HG03565 (cell line): ENCODE measurements around the gene OGA.

Source experiments
- ATAC-seq: cut with Tn5 transposase; IDR thresholded peaks from one replicate; pipeline ENCODE4 v1.9.1; 2021; ENCODE audit warnings: mild to moderate bottlenecking, moderate library complexity; ENCODE audit not compliant: unreplicated experiment

The OGA gene

DNA sequence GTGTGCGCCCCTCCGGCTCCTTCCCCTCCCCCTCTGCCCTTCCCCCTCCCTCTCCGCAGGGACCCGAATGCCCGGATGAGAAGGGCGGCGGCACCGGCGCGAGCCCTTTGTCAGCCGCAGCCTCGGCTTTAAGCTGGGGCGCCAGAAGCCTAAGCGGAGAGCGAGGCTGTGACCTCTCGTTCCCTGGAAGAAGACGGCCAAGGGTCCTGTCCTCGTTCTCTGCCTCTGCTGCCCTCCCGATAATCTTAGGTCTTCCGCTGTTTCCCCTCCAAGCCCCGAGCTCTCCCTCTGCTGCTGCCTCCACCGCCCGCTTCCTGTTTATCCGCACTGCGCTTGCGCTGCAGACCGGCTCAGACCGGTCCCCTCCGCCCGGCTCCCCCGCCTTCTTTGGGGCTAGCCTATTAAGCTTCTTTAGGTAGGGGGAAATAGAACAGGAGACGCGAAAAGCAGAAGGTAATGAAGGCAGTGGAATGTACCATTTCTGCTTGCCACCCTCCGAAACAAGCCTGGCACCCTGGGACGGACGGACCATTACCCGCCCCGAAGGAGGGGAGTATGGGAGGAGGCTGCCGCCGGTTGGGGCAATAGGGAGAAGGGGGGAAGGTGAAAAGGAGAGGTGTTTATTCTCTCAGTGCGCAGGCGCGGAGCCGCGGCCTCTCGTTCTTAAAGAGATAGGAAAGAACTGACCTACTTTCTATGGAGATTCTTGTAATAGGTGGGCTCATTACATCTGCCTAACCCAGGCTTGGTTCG lies at the start of gene OGA:
TSS of gene OGA (minus strand) at position 326 of the 753 bp plus-strand sequence. CDS start 422 bp downstream, outside the sequence.
- peak; percentile 81 for ATAC-seq

- ATAC-seq = no peak
Measured at GRCh38 chr10:101867931-101868330, 49.7 kb upstream of the OGA start.

GRCh38 chr10:101859530-101859929 lies 41.3 kb upstream of the OGA start:
- peak; percentile 22 for ATAC-seq

DNA sequence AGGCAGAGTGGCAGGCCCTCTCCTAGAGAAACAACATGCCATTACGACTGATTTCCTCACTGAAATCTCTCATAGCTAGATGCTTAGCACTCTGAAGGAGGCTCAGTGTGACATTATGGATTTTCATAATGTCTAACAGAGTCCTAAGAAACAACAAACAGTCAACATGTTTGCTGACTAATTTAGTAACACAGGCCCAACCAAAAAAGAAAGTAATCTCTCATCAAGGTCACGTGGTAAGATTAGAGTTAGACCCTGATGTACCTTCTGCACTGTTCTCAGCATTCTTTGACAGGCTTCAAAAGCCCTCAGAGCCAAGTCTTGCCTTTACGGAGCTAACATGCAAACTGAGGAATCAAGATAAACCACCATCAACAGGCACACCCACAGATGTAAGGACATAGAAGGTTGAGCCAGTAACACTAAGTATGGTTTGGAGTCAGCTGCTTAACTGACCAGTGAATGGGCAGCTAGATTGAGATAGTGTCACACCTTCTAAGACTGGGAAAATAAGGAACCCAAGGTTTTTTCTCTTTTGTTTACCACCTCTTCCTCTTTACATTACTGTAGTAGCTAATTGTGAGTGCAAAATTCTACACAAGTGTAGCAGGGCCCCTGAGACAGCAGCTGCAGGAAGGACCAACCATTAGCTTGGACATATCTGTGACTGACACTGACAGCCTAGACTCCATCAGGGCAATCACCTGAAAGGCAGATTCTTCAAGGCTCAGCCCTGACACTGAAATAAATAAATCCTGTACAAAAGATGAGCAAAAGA lies 40.7 kb upstream of the OGA start:
- peak; percentile 44 for ATAC-seq

- no peak for ATAC-seq
Measured at GRCh38 chr10:101857802-101858476, 39.7 kb upstream of the OGA start.

DNA sequence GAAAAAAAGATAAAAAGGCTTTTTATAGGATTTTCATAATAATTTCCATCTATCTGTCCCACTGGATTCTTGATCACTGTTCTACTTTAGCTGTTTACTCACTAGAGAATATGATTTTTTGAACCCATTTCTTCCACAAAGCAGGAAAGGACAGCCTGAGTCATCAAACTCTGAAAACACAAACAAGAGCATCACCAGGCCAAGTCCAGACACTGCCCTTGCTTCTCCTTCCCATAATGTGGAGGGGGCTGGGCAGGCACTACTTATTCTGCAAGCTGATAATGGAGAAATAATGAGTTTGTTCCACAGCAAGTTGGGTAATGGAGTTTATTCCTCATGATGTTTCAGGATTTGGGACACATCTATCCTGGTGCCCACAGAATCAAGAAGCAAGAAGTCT lies 38.4 kb upstream of the OGA start:
- no peak for ATAC-seq

GRCh38 chr10:101851411-101852116 lies 33.3 kb upstream of the OGA start:
- no peak for ATAC-seq

DNA sequence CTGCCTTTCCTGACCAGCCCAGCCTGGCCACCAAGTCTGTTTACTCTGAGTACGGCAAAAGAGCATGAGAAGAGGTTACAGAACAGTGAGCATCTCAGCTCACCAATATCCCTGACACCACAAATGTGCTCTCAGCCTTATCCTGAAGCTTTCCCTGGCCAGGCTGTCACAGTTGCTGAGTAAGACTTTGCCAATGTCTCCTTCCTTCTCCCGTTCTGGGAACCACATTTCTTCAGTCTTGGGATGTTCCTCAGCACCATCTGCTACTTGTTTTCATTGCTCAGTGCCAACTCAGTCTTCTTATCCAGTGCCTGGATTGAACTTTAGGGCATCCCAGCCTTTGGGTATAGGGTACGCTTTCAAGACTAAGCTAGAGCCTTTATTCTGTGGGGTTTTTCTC lies 32.5 kb upstream of the OGA start:
- no peak for ATAC-seq

DNA sequence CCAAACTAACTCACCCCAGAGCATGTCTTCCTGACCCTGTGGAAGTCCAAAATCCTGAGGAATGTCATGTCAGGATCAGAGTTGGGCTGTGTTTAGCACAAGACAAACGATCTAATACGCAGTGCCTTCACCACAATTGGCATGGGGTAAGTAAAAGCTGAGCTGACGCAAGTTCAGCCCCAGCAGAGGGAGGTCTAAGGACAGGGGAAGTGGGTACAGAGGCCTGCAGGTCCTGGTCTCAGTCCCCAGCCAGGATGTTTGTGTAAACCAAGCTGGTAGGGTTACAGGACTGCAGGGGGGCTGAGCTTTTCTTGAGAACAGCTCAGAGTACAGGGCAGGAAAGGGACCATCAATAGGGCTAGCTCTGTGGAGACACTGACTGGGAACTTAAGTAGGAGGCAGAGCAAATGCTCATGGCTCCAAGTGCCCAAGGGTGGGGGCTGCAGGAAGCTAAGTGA lies 30.7 kb upstream of the OGA start:
- no peak for ATAC-seq

- ATAC-seq = no peak
Measured at GRCh38 chr10:101848408-101848807, 30.2 kb upstream of the OGA start.

DNA sequence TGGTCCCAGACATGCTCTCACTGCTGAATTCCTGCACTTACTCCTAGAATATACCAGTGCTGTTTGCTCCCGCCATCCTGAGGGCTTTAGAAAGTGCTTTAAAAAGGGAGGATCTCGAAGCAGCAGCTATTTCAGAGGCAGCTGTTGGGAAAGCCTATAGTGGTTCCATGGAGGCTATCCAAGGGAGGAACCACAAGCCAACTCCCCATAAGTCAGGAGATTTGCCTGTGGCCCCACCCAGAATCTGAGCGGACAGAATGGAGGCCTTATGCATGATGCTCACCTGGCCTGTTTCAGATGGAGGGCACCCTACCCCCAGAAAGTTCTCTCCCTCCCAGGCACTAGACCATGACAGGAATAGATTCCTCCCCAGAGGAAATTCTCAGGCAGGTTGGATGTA lies 27.6 kb upstream of the OGA start:
- ATAC-seq = no peak

DNA sequence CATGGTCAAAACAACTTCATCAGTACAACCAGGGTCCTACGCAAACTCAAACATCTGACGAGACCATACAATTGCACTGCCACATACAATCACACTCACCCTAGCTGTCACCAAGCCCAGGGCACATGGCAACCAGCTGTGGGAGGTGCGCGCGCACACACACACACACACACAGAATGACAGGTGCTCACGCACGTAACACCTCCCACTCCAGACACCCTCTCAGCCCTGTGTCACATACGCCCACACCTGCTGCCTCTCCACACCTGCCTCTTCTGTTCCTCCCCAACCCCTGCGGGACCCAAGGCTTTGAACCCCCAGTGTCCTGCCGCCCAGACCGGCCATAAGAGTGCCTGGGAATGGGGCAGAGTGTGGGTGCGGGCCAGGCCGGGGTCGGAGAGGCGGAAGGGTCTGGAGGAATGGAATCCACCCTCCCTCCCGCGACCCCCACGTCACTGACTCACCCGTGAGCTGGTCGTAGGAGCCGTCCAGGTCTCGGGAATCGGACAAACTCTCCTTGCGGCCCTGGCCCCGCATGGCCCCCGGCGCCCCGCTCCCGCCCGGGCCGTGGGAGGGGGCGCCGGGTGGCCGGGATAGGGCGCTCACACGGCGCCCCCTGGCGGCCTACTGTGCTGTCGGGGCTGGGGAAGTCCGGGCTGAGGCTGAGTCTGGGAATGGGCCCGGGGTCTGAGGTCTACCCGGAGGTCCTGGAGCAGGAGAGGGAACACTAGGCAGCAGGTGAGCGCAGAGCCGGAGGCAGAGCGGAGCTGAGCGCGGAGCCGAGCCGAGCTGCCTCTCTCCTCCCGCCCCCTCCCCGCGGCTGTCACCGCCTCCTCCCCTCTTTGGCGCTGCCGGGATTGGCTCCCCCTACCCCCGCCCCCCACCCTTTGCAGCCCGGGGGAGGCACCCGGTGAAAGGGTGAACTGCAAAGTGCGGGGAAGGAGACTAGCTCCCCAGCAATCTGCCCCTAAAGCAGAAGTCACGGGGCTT lies 25.1 kb upstream of the OGA start, which contains the start of gene KCNIP2:
TSS of gene KCNIP2 (minus strand) at position 769 of the 990 bp plus-strand sequence. CDS start at position 537, 232 bp downstream.
- ATAC-seq = no peak

DNA sequence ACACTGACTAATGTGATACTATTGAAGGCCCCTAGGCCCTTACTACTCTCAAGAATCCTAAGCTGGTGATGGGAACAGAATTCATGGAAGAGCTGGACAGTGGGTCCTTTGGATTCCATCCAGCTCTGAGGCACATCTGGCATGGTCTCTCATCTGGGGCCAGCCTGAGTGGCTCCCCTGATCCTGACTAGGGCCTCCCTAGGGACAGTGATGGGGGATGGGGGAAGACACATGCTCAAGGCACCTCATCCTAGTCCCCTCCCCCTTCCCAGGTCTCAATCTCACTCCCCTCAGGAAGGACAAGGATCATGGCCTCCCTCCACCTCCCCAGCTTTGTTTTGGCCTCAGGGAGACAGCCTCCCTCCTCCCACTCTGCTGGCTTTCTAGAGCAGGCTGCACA lies 23.6 kb upstream of the OGA start:
- ATAC-seq = no peak

- peak; percentile 43 for ATAC-seq
Measured at GRCh38 chr10:101840741-101841453, 22.7 kb upstream of the OGA start.

DNA sequence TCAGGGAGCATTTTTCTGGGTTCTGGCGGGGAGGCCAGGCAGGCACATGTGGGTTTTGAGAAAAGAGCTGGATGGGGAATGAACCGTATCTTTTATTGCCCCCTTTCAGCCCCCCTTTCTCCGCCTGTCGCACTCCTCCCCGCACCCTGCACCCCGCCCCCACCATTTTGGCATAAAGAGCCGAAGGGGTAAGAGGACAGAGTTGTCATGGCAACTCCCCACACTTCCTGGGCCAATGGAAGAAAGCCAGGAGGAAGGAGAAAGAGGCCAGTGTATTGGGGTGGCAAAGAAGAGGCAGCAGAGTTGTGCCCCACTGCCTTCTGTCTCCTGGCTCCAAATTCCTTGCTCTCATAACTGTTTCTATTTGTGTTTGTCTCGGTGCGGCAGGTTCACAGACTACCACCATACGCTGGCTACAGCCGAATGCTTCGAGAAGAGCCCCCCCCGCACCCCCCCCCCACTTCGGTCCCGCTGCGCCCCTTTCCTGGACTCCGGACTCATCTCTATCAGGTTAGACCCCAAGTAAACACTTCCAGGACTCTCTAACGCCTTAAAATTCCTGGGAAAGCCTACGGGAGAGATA lies 21.9 kb upstream of the OGA start:
- ATAC-seq = no peak

DNA sequence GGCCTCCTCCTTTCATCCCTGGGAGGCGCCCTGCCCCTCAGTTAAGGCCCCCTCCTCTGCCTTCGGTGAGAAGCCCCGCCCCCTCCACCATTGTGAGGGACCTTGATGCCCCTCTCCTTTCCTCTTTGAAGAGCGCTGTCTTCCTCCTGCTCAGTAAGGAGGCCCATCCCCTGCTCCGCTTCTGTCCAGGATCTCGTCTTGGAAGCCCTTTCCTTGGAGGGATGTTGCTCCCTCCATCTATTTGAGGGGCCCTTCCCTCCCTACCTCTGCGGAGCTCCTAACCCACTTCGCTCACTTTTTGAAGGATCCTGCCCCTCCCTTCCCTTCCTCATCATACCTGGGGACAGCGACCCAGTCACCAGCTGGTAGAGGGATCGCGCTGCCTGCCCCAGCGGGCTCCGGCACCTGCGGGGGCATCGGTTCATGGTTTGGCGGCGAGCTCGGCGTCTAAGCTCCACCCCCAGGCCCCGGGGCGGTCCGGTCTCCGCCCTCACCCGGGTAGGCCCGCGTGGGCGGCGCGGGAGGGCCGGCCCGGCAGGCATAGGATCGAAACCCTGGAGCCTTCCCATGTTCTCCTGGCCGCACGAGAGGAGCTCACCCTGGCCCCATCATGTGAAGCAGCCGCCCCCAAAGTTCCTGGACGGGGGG lies 21.3 kb upstream of the OGA start:
- no peak for ATAC-seq

DNA sequence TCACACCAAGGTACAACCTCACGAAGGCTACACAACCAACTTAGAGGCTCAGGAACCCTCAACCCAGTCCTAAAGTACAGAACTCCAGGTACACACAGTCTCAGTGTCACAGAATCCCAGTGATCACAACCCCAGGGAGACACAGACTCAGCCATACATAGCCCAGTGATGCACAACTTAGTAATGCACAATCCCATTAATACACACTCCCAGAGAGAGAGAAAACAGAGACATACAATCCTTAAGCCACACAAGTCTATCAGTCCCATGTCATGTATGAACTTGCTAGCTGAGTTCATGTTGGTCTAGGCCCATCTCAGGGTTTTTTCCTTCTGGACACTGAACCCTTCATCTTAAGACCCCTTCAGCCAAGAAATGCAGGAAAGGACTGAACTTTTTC lies 20.8 kb upstream of the OGA start:
- no peak for ATAC-seq

- no peak for ATAC-seq
Measured at GRCh38 chr10:101838416-101838970, 20.2 kb upstream of the OGA start.
